ENCODE measurements around the gene PLXDC1.
"Not testable (repeated sequence)": the region's sequence is repeated elsewhere in the genome, so short reads cannot be mapped to it uniquely, and the experiment has no call there.

DNA sequence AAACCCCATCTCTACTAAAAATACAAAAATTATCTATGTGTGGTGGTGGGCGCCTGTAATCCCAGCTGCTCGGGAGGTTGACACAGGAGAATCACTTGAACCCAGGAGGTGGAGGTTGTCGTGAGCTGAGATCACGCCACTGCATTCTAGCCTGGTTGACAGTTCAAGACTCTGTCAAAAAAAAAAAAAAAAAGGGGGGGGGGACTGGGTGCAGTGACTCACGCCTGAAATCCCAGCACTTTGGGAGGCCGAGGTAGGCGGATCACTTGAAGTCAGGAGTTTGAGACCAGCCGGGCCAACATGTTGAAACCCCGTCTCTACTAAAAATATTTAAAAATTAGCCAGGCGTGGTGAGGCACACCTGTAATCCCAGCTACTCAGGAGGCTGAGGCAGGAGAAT is 29.5 kb downstream of the PLXDC1 start:
- TF ChIP-seq ZNF274 (IDR thresholded peaks at IDR 0.05; ENCODE audit: low read depth, low read length); YY1 (IDR thresholded peaks at IDR 0.05; ENCODE audit: insufficient read depth, insufficient read length): not testable (repeated sequence)

Measured in NT2/D1 (cell line).